Umbilical cord (tissue), 2 donors: Measurements from ENCODE around the gene CPZ. TPM values are rescaled to one million over a fixed set of nuclear protein-coding genes. Genes with fewer than 3 reads are reported as not detected.
A peak's percentile ranks its signal among the peaks of the same experiment; 100 is the strongest.
"Not testable (repeated sequence)": the region's sequence is repeated elsewhere in the genome, so short reads cannot be mapped to it uniquely, and the experiment has no call there.

Experiments used
- DNase-seq: peaks from one replicate; pipeline ENCODE4 v3.0.0-alpha.2; 2015; ENCODE audit warnings: low spot score
- total RNA-seq: library from RNA; depleted of rRNA; stranded (reverse); fragments of >200 nt; gene quantifications from one replicate; pipeline ENCODE4 v1.2.3, GENCODE V29; 2014; ENCODE audit warnings: low replicate concordance; ENCODE audit not compliant: insufficient read depth

The CPZ gene
- total RNA-seq, 1 donor from 2014 or later: 80.4 TPM

DNA sequence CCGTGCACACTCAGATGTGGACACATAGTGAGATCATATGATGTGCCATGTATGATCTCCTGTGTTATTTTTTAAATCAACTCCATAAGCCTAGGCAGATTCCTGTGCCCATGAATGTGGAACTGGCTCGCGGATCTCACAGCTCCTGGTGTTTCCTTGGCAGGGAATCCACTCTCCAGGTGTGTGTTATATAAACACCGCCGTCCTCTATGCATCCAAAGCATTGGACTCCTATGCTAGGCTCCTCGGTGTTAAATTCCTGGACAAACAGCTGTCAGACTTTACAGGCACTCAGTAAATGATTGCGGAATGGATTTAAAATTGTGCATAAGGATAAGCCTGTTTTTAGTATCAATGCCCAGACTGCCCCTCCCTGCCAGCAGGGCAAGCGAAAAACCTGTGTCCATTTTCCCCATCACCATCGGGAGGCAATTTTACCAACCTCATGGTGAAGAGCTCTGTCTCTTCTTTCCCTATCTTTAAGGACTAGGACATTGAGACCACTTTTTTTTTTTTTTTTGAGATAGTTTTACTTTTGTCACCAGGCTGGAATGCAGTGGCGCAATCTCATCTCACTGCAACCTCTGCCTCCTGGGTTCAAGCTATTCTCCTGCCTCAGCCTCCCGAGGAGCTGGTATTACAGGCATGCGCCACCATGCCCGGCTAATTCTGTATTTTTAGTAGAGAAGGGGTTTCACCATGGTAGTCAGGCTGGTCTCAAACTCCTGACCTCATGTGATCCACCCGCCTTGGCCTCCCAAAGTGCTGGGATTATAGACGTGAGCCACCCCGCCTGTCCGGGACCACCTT lies 36.0 kb upstream of the CPZ start:
- DNase-seq: no peak

DNA sequence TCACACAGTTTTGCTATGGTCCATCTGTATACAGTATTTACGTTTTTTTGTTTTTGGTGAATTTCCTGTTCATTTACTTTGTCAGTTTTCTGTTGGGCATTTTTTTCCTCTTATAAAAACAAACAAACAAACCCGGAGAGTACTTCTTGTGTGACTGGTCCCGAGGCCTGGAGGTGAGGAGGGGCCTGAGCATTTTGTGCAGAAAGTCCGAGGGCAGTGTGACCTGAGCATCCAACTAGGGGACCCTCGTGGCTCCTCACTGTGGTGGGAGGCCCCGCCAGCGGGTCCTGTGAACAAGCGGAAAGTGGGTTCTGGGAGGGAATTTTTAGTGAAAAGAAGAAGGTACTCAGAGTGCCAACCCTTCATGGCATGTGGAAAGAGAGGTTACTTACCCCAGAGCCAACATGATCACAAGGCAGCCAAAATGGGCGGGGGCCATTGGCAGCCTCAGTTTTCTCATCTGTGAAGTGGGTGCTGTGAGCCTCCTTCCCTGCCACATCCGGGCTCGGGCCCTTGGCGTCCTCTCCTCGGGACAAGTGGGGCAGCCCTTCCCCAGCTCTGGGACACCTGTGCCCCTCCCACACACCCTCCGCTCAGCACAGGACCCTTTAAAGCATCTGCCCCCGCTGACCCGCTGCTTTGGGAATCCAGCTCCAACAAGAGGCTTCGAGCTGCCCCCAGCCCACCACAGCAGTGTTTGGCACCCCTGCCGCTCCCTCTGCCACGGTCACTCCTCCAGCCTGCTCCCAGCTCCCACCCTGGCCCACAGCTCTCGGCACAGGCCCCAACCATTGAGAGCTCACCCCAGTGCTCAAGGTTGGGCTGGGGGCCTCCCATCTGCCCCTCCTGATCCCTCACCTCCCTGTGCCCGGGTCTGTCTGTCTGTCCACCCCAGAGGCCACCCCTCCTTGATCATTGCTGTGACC lies 35.2 kb upstream of the CPZ start:
- no peak for DNase-seq

DNA sequence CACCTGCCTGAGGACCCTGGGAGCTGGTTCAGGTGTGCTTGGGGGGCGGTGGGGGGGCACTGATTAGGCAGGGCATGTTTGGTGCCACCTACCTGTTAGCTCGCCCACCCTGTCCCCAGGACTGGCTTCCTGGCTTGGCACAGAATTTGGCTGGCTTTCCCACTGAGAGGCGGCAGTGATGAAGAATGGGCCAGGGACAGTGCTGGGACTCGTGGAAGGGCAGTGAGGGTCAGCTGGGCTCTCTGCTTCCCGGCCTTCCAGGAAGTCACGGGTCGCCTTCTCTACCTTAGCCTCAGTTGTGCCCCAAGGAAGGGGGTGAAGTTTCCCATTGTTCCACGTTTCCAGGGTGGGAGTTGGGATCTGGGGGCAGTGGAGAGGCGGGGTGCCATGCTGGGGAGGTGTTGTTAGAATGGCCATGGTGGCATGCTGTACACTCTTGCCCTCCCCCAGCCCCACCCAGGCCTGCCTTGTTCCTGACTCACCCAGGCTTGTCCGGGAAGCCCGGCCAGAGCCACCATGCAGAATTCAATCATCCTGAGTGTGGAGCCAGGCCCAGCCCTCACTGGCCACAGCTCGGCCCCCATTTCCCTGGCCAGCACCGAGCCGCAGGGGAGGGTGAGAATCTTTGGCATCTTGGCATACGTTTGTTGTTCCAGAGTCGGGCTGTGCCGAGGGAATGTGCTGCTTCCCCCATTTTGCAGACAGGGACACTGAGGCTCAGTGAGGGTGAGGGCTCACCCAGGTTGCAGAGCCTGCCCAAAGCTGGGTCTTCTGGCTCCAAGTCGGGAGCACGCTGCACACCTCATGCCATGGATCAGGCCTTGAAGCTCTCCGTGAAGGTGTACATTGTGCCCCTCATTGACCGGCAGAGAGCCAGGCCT lies 34.2 kb upstream of the CPZ start:
- no peak for DNase-seq

DNA sequence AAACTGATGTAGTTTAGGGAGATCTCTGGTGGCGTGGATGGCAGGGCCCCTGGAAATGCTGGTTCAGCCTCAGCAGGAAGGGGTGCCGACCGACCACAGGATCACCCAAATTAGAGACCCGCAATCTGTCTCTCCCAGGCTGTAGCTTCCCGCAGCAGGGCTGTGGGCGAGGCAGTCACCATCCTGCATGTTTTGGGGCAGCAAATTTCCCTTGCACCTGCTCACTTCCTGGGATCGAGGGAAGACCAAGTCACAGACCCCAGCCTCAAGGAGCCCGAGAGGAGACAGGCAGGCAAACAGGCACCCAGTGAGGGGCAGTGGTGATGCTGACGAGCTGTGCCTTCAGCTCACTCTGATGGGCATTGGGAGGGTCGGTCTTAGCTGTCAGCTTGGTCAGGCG lies 33.6 kb upstream of the CPZ start:
- DNase-seq: no peak

DNA sequence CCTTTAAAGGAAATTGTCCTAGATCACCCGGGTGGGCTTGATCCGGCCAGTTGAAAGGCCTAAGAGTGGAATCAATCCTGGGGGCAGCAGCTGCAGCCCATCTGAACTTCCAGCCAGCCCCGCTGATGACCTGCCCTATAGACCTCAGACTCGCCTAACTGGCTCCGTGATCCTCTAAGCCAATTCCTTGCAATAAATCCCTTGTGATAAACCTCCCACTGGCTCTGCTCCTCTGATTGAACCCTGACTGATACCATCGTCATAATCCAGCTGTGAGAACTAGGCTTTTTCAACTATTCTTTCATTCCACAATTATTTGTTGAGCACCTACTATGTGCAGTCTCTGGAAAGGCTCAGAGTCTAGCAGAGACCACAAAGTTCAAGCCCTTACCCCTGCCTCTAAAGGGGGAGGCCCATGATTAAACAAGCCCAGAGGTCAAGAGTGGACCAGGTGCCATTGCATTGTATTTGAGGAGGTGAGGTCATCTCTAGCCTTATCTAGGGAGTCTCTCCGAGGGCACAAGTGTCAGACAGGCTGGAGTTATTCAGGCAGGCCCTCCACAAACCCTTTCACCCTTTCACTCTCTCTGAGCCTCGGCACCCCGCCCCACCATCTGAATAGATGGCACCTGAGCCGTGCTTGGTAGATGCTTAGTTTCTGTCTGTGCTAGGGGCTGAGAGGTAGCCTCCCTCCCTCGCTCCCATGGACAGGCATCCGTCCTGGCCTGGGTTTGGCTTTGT lies 32.9 kb upstream of the CPZ start:
- peak; percentile 39 for DNase-seq

DNA sequence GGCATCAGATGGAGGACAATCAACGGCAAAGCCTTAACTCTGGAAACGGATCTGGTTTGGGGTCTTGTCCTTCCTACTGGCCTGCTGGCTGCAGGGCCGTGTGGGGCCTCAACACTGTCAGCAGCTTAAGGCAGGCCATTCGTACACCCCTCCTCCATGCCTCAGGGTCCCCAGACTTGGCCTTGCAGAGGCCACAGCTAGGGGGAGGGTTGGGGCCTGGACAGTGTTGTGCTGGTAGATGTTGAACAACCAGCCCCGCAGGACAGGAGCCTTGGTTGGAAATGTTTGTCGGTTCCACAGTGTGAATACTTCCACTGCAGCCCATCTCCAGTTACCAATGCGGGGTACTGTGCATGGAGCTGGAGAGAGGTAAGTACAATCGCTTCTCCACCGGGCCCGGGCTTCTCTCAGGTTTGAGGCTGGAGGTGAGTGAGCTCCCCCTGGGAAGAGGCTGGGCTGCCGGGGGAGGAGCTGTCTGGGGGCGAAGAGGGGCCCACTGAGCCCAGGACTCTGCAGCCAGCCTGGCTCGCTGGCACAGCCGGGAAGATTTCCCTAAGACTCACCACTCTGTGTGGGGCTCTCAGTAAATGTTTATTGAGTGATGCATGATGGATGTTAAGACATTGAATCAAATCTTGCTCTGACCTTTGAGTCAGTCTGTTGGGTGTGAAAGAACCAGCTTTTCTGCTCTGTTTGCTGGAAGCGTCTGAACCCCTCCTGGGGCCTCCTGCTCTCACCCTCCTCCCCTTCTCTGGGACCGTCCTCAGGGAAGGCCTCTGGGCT lies 32.1 kb upstream of the CPZ start:
- DNase-seq: peak; percentile 72

DNA sequence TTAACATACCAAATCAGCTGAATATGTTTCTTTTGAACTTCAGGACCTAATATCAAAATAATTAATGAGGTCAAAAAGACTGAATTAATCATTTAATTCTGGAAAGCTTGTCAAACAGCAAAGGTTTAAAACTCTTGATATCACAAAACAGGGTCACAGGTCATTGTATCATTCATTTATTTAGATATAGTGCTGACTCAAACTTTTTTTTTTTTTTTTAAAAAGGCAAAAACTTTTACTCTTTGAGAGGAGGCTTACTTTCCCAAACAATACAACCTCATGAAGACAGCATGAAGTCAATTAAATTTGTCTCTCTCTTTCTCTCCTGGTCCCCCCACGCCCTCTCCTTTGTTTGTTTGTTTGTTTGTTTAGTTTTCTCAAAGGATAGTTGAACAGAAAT lies 28.0 kb upstream of the CPZ start:
- no peak for DNase-seq

DNA sequence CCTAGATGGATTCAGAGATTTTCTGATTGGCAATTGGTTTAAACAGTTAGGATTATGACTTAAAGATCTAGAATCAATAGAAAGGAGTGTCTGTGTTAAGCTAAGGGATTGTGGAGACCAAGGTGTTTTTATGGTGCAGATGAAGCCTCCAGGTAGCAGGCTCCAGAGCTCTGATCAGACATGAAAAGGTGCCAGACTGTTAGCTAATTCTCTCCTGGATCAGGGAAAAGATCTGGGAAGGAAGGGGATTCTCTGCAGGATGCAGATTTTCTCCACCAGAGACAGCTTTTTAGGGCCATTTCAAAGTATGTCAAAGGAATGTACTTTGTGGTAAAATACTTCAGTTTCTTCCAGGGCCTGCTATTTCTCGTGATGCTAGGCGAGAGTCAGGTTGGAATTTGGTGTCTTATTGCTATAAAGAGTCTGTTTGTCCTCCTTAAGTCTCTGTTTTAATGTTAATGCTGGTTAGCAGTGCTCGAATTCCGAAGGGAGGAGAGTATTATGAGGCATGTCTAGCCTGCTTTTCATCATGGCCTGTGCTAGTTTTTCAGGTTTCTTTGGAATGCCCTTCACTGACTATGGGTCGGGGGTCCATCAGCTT lies 24.4 kb upstream of the CPZ start:
- peak; percentile 89 for DNase-seq

DNA sequence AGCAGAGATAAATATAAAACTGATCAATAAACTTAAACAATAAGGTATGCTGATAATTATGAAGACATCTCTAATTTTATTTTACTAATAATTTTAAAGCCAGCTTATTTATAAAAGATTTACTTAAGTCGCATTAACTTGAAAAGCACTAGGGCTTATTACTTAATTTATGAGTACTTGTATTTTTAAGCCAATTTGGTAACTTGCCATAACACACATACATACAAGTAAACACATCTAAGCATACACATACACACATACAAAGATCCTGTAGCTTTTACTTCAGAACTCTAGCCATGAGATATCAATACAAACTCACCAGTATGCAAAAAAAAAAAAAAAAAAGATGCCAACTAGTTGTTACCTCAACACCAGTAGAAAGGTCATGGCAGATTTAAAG lies 22.4 kb upstream of the CPZ start:
- DNase-seq: no peak

DNA sequence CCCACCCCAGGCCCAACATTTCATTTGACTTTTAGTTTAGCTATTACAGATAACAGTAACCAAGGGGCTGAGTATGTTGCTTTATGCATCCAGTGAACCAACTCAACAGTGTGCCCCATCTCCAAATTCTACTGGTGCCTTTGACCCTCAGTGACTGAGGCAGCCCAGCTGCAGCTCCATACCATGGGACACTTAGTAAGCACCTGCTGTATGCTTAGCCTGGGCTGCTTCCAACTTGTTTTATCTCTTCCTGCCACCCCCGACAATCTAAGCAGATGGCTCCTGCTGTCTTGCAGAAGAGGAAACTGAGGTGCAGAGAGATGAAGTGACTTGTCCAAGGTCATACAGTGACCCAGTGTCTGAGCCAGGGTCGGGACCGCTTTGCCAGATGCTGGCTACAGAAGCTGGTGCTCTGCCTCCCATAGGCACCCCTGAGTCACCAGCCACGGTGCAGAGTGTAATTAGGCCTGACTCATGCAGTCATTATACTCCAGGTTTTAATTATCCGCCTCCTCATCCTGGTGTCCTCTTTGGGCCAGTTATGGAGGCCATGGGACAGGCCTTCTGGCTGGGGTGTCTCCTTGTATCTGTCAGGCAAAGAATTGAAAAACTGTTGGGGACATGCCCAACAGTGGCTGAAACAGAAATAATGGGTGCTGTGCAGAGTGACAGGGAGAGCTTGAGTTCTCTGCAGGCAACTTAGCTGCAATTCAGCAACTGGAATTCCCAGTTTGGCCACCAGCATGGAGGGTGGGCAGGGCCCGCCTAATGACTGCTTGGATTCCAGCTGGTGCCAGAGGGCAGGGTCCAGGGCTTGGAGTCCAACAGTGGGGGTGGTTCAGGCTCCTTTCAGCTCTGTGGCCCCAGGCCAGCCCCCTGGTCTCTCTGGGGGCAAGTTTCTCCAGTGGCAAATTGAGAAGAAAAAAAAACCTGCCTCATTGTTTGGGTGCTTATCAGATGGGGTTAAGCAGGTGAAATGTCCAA lies 20.6 kb upstream of the CPZ start:
- no peak for DNase-seq

DNA sequence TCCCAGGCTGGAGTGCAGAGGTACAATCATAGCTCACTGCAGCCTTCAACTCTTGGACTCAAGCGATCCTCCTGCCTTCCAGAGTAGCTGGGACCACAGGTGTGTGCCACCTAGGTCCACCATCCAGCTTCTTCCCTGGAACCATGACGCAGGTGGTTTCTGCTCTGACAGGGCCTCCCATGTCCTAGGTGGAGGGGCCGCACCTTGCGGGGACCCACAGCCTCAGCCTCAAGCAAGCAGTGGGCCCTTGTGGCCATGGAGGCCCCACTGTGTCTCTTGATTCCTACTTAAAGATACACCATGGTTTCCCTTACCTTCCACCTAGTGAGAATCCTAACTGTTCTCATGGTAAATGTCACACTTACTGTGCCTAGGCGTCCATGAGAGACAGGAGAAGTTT lies 19.3 kb upstream of the CPZ start:
- DNase-seq: no peak

DNA sequence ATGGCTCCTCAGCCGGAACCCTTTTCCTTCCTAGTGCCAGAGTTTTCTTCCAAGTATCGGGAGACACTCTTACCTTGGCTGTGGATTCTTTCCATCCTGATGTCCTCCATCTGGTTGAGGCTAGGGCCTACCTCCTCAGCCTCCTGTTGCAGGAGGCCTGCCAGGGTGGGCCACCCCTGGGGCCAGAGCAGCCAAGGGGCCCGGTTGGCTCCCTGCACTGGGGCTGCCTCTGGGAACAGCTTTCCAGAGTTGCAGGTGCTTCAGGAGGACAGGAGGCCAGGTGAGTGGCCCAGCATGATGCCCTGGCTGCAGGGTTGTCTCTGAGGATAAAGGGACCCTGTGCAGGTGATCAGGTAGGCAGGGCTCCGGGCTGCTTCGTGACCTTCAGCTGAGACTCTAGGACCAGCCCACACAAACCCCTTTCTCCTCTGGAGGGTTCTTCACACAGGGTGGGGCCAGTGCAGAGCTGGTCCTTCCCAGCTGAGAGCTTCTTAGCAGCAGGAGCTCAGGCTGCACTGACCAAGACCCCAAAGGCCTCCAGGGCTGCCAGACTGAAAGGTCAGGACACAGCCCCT lies 17.7 kb upstream of the CPZ start:
- no peak for DNase-seq

DNA sequence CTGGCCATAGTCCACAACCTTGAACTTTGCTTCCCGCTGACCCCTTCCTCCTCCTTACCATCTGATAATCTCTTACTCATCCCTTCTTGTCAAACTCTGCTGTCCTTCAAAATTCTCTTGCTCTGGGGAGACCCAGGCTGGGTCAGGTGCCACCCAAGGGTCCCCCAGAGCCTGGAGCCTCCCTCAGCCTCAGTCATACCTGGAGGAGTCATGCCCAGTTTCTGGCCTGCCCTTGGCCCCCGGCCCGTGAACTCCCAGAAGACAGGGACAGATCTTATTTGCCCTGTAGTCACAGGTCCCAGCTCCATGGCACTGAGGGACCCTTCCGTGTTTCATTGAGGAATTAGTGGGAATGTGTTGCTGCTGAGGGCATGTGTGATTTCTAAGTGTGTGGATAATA lies 17.1 kb upstream of the CPZ start:
- DNase-seq: no peak

DNA sequence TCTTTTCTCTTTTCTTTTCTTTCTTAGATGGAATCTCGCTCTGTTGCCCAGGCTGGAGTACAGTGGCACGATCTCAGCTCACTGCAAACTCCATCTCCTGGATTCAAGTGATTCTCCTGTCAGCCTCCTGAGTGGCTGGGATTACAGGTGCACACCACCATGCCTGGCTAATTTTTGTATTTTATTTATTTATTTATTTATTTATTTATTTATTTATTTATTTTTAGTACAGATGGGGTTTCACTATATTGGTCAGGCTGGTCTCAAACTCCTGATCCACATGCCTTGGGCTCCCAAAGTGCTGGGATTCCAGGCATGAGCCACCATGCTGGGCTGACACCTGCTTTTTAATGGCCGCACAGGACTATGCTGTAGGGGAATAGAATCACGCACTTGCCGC lies 16.0 kb upstream of the CPZ start:
- DNase-seq: not testable (repeated sequence)

DNA sequence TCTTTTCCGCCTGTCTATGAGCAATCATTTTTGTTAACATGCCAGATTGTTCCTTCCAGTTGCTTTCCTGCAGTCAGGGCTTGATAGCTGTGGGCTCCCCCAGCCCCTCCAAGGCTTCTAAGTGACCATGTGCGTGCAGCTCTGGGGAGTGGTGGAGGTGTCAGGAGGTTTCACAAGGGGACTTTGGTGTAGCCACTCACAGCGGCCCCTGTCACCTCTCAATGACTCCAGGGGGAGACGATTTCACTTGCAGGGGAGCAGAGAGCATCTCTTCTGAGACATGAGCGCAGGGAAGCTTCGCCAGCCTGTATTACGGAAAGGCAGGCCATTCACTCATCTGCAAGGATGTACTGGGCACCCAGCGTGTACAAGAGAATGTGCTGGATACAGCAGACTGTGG lies 15.5 kb upstream of the CPZ start:
- DNase-seq: no peak

DNA sequence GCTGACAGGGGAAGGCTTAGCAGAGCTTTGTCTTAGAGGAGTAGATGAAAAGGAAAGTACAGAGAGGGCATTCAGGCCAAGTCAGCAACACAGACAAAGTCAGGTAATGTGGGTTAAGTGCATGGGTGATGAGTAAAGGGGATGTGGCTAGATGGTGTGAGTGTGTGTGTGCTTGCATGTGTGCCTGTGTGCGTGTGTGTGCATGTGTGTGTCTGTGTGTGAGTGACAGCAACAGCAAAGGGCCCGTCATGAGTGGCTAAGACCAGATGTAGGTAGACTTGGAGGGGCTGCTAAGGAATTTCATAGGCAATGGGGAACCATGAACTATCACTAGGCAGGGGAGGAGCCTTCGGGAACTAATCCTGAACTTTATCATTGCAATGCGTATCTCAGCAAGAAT lies 14.6 kb upstream of the CPZ start:
- no peak for DNase-seq

DNA sequence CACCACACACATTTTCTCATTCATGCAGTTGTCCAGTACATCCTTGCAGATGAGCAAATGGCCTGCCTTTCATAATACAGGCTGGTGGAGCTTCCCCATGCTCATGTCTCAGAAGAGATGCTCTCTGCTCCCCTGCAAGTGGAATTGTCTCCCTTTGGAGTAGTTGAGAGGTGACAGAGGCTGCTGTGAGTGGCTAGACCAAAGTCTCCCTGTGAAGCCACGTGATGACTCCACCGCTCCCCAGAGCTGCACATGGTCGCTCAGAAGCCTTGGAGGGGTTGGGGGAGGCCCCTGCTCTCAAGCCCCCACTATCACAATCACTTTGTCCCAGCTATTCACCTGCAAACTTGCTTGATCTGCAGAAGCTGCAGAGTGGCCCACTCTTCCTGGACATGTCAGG lies 13.8 kb upstream of the CPZ start:
- no peak for DNase-seq
